ENCODE measurements around the gene IPO5.
"Not testable (repeated sequence)": the region's sequence is repeated elsewhere in the genome, so short reads cannot be mapped to it uniquely, and the experiment has no call there.

The IPO5 gene

GRCh38 chr13:98039964-98040363 lies 86.5 kb downstream of the IPO5 start:
- in situ Hi-C loops (cut with HindIII; ENCODE audit: low pct_ligation_motif_present, low pct_unique_long_range_greater_than_20kb, low sequenced_read_pairs): no loop called here
- DNase-seq: no peak

GRCh38 chr13:98041081-98041820 lies 87.8 kb downstream of the IPO5 start:
- no peak for DNase-seq
- in situ Hi-C loops (cut with HindIII; ENCODE audit: low pct_ligation_motif_present, low pct_unique_long_range_greater_than_20kb, low sequenced_read_pairs): no loop called here

GRCh38 chr13:98044301-98044700 lies 90.8 kb downstream of the IPO5 start:
- in situ Hi-C loops (cut with HindIII; ENCODE audit: low pct_ligation_motif_present, low pct_unique_long_range_greater_than_20kb, low sequenced_read_pairs): no loop called here
- no peak for DNase-seq

GRCh38 chr13:98047785-98048184 lies 94.3 kb downstream of the IPO5 start:
- DNase-seq; in situ Hi-C loops (cut with HindIII; ENCODE audit: low pct_ligation_motif_present, low pct_unique_long_range_greater_than_20kb, low sequenced_read_pairs): not testable (repeated sequence)

GRCh38 chr13:98048265-98048664 lies 94.8 kb downstream of the IPO5 start:
- in situ Hi-C loops (cut with HindIII; ENCODE audit: low pct_ligation_motif_present, low pct_unique_long_range_greater_than_20kb, low sequenced_read_pairs): no loop called here
- no peak for DNase-seq

- in situ Hi-C loops (cut with HindIII; ENCODE audit: low pct_ligation_motif_present, low pct_unique_long_range_greater_than_20kb, low sequenced_read_pairs): no loop called here
- peak; percentile 35 for DNase-seq
Measured at GRCh38 chr13:98050041-98050466, 96.6 kb downstream of the IPO5 start.

- in situ Hi-C loops (cut with HindIII; ENCODE audit: low pct_ligation_motif_present, low pct_unique_long_range_greater_than_20kb, low sequenced_read_pairs): no loop called here
- DNase-seq: no peak
Measured at GRCh38 chr13:98052412-98052811, 98.9 kb downstream of the IPO5 start.

GRCh38 chr13:98054301-98054700 lies 100.8 kb downstream of the IPO5 start:
- in situ Hi-C loops (cut with HindIII; ENCODE audit: low pct_ligation_motif_present, low pct_unique_long_range_greater_than_20kb, low sequenced_read_pairs): no loop called here
- DNase-seq: no peak

- no peak for DNase-seq
- in situ Hi-C loops (cut with HindIII; ENCODE audit: low pct_ligation_motif_present, low pct_unique_long_range_greater_than_20kb, low sequenced_read_pairs): no loop called here
Measured at GRCh38 chr13:98055623-98056022, 102.1 kb downstream of the IPO5 start.

GRCh38 chr13:98056839-98057410 lies 103.5 kb downstream of the IPO5 start:
- no peak for DNase-seq
- in situ Hi-C loops (cut with HindIII; ENCODE audit: low pct_ligation_motif_present, low pct_unique_long_range_greater_than_20kb, low sequenced_read_pairs): no loop called here

GRCh38 chr13:98059276-98059675 lies 105.8 kb downstream of the IPO5 start:
- in situ Hi-C loops (cut with HindIII; ENCODE audit: low pct_ligation_motif_present, low pct_unique_long_range_greater_than_20kb, low sequenced_read_pairs): no loop called here
- no peak for DNase-seq

GRCh38 chr13:98060282-98060681 lies 106.8 kb downstream of the IPO5 start:
- DNase-seq: no peak
- in situ Hi-C loops (cut with HindIII; ENCODE audit: low pct_ligation_motif_present, low pct_unique_long_range_greater_than_20kb, low sequenced_read_pairs): no loop called here

- DNase-seq: no peak
- in situ Hi-C loops (cut with HindIII; ENCODE audit: low pct_ligation_motif_present, low pct_unique_long_range_greater_than_20kb, low sequenced_read_pairs): no loop called here
Measured at GRCh38 chr13:98065468-98065867, 112.0 kb downstream of the IPO5 start.

GRCh38 chr13:98066636-98067035 lies 113.2 kb downstream of the IPO5 start:
- in situ Hi-C loops (cut with HindIII; ENCODE audit: low pct_ligation_motif_present, low pct_unique_long_range_greater_than_20kb, low sequenced_read_pairs): no loop called here

GRCh38 chr13:98068521-98068920 lies 115.0 kb downstream of the IPO5 start:
- DNase-seq: peak; percentile 52
- in situ Hi-C loops (cut with HindIII; ENCODE audit: low pct_ligation_motif_present, low pct_unique_long_range_greater_than_20kb, low sequenced_read_pairs): no loop called here

More at GRCh38 chr13:98066636-98067035, 113.2 kb downstream of the IPO5 start:
- DNase-seq: no peak

GRCh38 chr13:98069985-98070384 lies 116.5 kb downstream of the IPO5 start:
- no peak for DNase-seq
- in situ Hi-C loops (cut with HindIII; ENCODE audit: low pct_ligation_motif_present, low pct_unique_long_range_greater_than_20kb, low sequenced_read_pairs): no loop called here

- DNase-seq: no peak
- in situ Hi-C loops (cut with HindIII; ENCODE audit: low pct_ligation_motif_present, low pct_unique_long_range_greater_than_20kb, low sequenced_read_pairs): no loop called here
Measured at GRCh38 chr13:98071316-98071715, 117.8 kb downstream of the IPO5 start.

GRCh38 chr13:98072476-98072875 lies 119.0 kb downstream of the IPO5 start:
- no peak for DNase-seq
- in situ Hi-C loops (cut with HindIII; ENCODE audit: low pct_ligation_motif_present, low pct_unique_long_range_greater_than_20kb, low sequenced_read_pairs): no loop called here

Measured in ACHN (cell line).